Endothelial cell of umbilical vein (primary cell): ENCODE measurements around the gene SMC1B. TPM values are rescaled to one million over a fixed set of nuclear protein-coding genes. Genes with fewer than 3 reads are reported as not detected.

ENCODE experiments used
- BruUV-seq: library from RNA; stranded (reverse); fragments of 400-500 nt; replicated peaks from 2 replicates; lab custom pipeline; 2021; lab: Mats Ljungman, UMichigan
- CTCF ChIA-PET: fragments of 300-600, 350-600 bp; sonication (Branson Sonifier 250); formaldehyde crosslinking; loops from one replicate; lab custom pipeline; 2021; ENCODE audit warnings: antibody characterized with exemption, inconsistent platforms; lab: Charles Lee
- POLR2A ChIA-PET: fragments of 300-600, 350-600 bp; sonication (Branson Sonifier 250); formaldehyde crosslinking; loops from one replicate; lab custom pipeline; 2021; ENCODE audit warnings: antibody characterized with exemption, inconsistent platforms; lab: Charles Lee
- DNase-seq: peaks from one replicate; pipeline ENCODE4 v3.0.0-alpha.2; 2011; ENCODE audit warnings: low read depth, low spot score
- FAIRE-seq: peaks from 2 replicates; lab custom pipeline; 2011; peaks lifted over from hg19 to GRCh38; lab: Jason Lieb, UNC
- H2AFZ ChIP-seq: 2 replicates; pipeline ENCODE4 v1.6.0; 2012; ENCODE audit warnings: low read depth, low read length, control low read depth, inconsistent platforms
- H3K27ac ChIP-seq: 2 replicates; pipeline ENCODE4 v1.5.1; 2011; ENCODE audit warnings: low read depth, mild to moderate bottlenecking, control low read depth, low read length, moderate library complexity; ENCODE audit not compliant: insufficient read depth
- H3K27me3 ChIP-seq, 2 experiments: 2 replicates each; pipeline versions ENCODE4 v1.6.0 to v1.6.1; 2011; ENCODE audit warnings: low read length in 2 of 2, mixed read lengths in 1 of 2; ENCODE audit not compliant: control insufficient read depth in 2 of 2, insufficient read depth in 2 of 2
- H3K36me3 ChIP-seq, 2 experiments: 2 replicates in 1 of 2; 3 replicates in 1 of 2; pipeline ENCODE4 v1.5.1; 2011; ENCODE audit warnings: low read length in 2 of 2, mild to moderate bottlenecking in 1 of 2, moderate library complexity in 1 of 2; ENCODE audit not compliant: control insufficient read depth in 2 of 2, insufficient read depth in 2 of 2; ENCODE audit errors: extremely low read depth in 1 of 2
- H3K4me1 ChIP-seq: 3 replicates; pipeline ENCODE4 v1.5.1; 2011; ENCODE audit warnings: mild to moderate bottlenecking, low read length; ENCODE audit not compliant: control insufficient read depth, insufficient read depth; ENCODE audit errors: extremely low read depth
- H3K4me2 ChIP-seq: 2 replicates; pipeline ENCODE4 v1.6.1; 2011; ENCODE audit warnings: low read length, control low read depth, mixed read lengths; ENCODE audit not compliant: insufficient read depth
- H3K4me3 ChIP-seq, 3 experiments: fragments of 200-600 bp in 1 of 3; sonication (generic), shearing (Covaris generic) in 1 of 3; replicated peaks in 1 of 3; 2 replicates each; pipeline ENCODE4 v1.5.1; 2011 to 2016; ENCODE audit warnings: control low read depth in 3 of 3, low read length in 3 of 3, mild to moderate bottlenecking in 2 of 3, inconsistent platforms in 1 of 3, low read depth in 1 of 3, moderate library complexity in 1 of 3; ENCODE audit not compliant: insufficient read depth in 1 of 3
- H3K79me2 ChIP-seq: 2 replicates; pipeline ENCODE4 v1.6.0; 2012; ENCODE audit warnings: low read length, inconsistent platforms; ENCODE audit not compliant: control insufficient read depth, insufficient read depth
- H3K9ac ChIP-seq: replicated peaks from 2 replicates; pipeline ENCODE3; 2011; ENCODE audit warnings: low read length, control low read depth; ENCODE audit not compliant: insufficient read depth; ENCODE audit errors: extremely low read depth
- H3K9me1 ChIP-seq: replicated peaks from 3 replicates; pipeline ENCODE4 v1.6.0; 2011; ENCODE audit warnings: mild to moderate bottlenecking, low read length; ENCODE audit not compliant: control insufficient read depth, insufficient read depth; ENCODE audit errors: extremely low read depth
- H3K9me3 ChIP-seq: replicated peaks from 2 replicates; pipeline ENCODE4 v1.5.1; 2012; ENCODE audit warnings: low read length, inconsistent platforms; ENCODE audit not compliant: control insufficient read depth, insufficient read depth
- H4K20me1 ChIP-seq: replicated peaks from 2 replicates; pipeline ENCODE3; 2011; ENCODE audit warnings: mild to moderate bottlenecking, low read length; ENCODE audit not compliant: control insufficient read depth, insufficient read depth; ENCODE audit errors: extremely low read depth
- EZH2 ChIP-seq: IDR thresholded peaks from 2 replicates; pipeline ENCODE4 v1.6.1; 2012; ENCODE audit warnings: borderline replicate concordance, low read depth, mild to moderate bottlenecking, moderate library complexity, low read length, inconsistent platforms; ENCODE audit not compliant: severe bottlenecking
- FOS ChIP-seq: IDR thresholded peaks from 2 replicates; pipeline ENCODE4 v1.6.1; 2011; ENCODE audit warnings: mild to moderate bottlenecking, low read length, moderate library complexity, borderline replicate concordance; ENCODE audit not compliant: insufficient read depth
- GATA2 ChIP-seq: IDR thresholded peaks from 2 replicates; pipeline ENCODE4 v1.7.0; 2011; ENCODE audit warnings: low read depth, mild to moderate bottlenecking, moderate library complexity, mixed read lengths, low read length; ENCODE audit not compliant: insufficient read length, insufficient read depth
- JUN ChIP-seq: IDR thresholded peaks from 2 replicates; pipeline ENCODE4 v1.6.1; 2011; ENCODE audit warnings: borderline replicate concordance, low read depth; ENCODE audit not compliant: insufficient read length, insufficient read depth
- dilution Hi-C: fragments of 300-500 bp; cut with MboI; formaldehyde crosslinking; loops from one replicate; pipeline ENCODE4 v1.15.0; 2019; ENCODE audit warnings: low sequenced_read_pairs; ENCODE audit not compliant: extremely low pct_ligation_motif_present
- intact Hi-C: fragments of 100-400 bp; cut with micrococcal nuclease; formaldehyde crosslinking; loops from one replicate; pipeline ENCODE4 v1.10.0; 2022
- polyA plus RNA-seq, 4 experiments: library from polyadenylated mRNA; depleted of rRNA in 3 of 4; stranded (reverse) in 3 of 4; unstranded in 1 of 4; fragments of >200 nt; gene quantifications; 2 replicates each; pipeline versions ENCODE4 v1.2.1 to v1.2.3, GENCODE V29; 2011 to 2012; ENCODE audit warnings: missing spikeins in 1 of 4
- total RNA-seq: library from RNA; stranded (reverse); gene quantifications from 2 replicates; pipeline ENCODE4 v1.2.3, GENCODE V29; 2021
- TF ChIP-seq, protein P1 (sequence below): IDR thresholded peaks from 2 replicates; pipeline ENCODE4 v1.6.1; 2011; ENCODE audit not compliant: insufficient read depth, insufficient read length
- TF ChIP-seq, protein P2 (sequence below), 2 donors: IDR thresholded peaks; 1 replicate in 1 of 2; 2 replicates in 1 of 2; pipeline ENCODE4 v1.5.1; 2011; ENCODE audit warnings: low read length in 2 of 2, mild to moderate bottlenecking in 2 of 2, moderate library complexity in 2 of 2, control low read depth in 1 of 2, inconsistent platforms in 1 of 2, low read depth in 1 of 2; ENCODE audit not compliant: insufficient read depth in 1 of 2; ENCODE audit errors: extremely low read depth in 1 of 2

SMC1B gene
- total and polyA plus RNA-seq, 2 donors (not counting 3 experiments of a cell fraction or from before 2014, with no cell fraction given): 0.07 TPM; not detected in 1

DNA sequence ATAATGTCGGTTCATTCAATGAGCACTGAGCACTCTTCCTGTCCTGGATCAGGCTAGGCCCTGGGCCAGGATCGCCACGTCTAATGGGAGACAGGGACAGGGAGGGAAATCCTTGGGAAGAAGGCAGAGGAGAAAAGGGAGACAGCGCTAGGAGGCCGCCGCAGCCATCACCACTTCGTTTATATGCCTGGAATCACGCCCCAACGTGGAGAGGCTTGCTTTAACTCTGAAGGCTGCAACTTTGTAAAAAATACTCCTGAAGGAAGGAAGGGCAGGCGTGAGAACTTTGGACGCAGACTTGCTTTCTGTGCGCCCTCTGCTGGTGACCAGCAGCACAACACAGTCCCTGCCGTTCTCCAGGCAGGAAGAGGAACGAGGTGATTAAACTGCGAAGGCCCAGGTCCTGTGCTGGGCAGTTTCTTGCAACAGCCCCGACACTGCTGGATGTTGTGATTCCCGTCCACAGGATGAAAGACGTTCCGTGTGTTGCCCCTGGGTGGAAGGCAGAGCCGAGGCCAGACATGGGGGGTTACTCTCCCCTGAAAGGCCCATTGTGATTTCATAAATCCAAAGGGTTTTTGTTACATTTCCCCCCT, 22.2 kb upstream of the SMC1B start:
- Histone ChIP-seq H3K4me2 (peak overlapping the region; percentile 20), H3K36me3 (no peaks in the 10 kb centered on the region), H3K9me1 (no peaks in the 10 kb centered on the region), H3K79me2 (no peaks in the 10 kb centered on the region), H3K4me3 (no peak overlapping the region), H3K9ac (peak overlapping the region; percentile 25), H3K27me3 (no peaks in the 10 kb centered on the region), H3K27ac (peak overlapping the region; percentile 25), H2AFZ (peak overlapping the region; percentile 91), H3K4me1 (peaks cover 6% of the 10 kb centered on the region), H3K9me3 (no peaks in the 10 kb centered on the region), H4K20me1 (no peaks in the 10 kb centered on the region)
- intact Hi-C loops (loop anchor here (1.0 kb wide), 5 partner anchors 22 to 166 kb away; partner anchors contain the start of genes FAM118A, RIBC2 and SMC1B), dilution Hi-C loops (no loop called here)
- no TSS peak for BruUV-seq
- FAIRE-seq (peak; percentile 94), DNase-seq (peak; percentile 93)
- ChIA-PET CTCF (interaction anchor here (0.9 to 1.5 kb wide), 2 partner anchors 118 to 165 kb away, joined by 3 to 10 read pairs; no protein-coding TSS in a partner anchor), POLR2A (no interaction called here)
- TF ChIP-seq, protein P1, sequence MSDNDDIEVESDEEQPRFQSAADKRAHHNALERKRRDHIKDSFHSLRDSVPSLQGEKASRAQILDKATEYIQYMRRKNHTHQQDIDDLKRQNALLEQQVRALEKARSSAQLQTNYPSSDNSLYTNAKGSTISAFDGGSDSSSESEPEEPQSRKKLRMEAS: no peak
- TF ChIP-seq, protein P2, sequence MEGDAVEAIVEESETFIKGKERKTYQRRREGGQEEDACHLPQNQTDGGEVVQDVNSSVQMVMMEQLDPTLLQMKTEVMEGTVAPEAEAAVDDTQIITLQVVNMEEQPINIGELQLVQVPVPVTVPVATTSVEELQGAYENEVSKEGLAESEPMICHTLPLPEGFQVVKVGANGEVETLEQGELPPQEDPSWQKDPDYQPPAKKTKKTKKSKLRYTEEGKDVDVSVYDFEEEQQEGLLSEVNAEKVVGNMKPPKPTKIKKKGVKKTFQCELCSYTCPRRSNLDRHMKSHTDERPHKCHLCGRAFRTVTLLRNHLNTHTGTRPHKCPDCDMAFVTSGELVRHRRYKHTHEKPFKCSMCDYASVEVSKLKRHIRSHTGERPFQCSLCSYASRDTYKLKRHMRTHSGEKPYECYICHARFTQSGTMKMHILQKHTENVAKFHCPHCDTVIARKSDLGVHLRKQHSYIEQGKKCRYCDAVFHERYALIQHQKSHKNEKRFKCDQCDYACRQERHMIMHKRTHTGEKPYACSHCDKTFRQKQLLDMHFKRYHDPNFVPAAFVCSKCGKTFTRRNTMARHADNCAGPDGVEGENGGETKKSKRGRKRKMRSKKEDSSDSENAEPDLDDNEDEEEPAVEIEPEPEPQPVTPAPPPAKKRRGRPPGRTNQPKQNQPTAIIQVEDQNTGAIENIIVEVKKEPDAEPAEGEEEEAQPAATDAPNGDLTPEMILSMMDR (IDR thresholded peaks at IDR 0.05; ENCODE audit: extremely low read depth in 1 of 2, insufficient read depth in 1 of 2, low read depth in 1 of 2, low read length in 2 of 2): peak; percentile 93 to 95

DNA sequence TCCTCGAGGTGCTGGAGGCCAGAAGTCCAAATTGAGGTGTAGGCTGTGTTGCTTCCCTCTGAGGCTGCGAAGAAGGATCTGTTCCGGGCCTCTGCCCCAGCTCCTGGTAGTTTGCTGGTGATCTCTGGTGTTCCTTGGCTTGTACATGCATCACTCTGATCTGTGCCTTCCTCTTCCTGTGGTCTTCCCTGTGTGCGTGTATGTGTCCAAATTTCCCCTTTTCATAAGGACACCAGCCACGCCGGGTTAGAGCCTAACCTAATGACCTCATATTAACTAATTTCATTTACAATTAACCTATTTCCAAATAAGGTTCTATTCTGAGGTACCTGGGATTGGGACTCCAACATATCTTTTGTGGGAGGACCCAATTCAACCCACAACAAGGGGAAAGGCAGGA, 21.6 kb upstream of the SMC1B start:
- no peaks in the 10 kb centered on the region for H3K27me3 ChIP-seq
- ChIA-PET CTCF (interaction anchor here (0.6 to 1.5 kb wide), 5 partner anchors 12 to 164 kb away, joined by 3 to 10 read pairs (median 3); no protein-coding TSS in a partner anchor), POLR2A (no interaction called here)
- peaks cover 6% of the 10 kb centered on the region for H3K4me1 ChIP-seq
- H3K9me3 ChIP-seq: no peaks in the 10 kb centered on the region
- H3K9me1 ChIP-seq: no peaks in the 10 kb centered on the region
- no peaks in the 10 kb centered on the region for H3K79me2 ChIP-seq
- no peak overlapping the region for H3K4me2 ChIP-seq
- H3K9ac ChIP-seq: no peak overlapping the region
- peak overlapping the region; percentile 25 for H3K27ac ChIP-seq
- intact Hi-C loops: loop anchor here (1.0 kb wide), 5 partner anchors 22 to 166 kb away; partner anchors contain the start of genes FAM118A, RIBC2 and SMC1B
- H4K20me1 ChIP-seq: no peaks in the 10 kb centered on the region
- no peaks in the 10 kb centered on the region for H3K36me3 ChIP-seq
- dilution Hi-C loops: no loop called here
- DNase-seq: no peak
- H2AFZ ChIP-seq: peak overlapping the region; percentile 91
- no peak for FAIRE-seq
- no peak overlapping the region for H3K4me3 ChIP-seq
- BruUV-seq: no TSS peak
- TF ChIP-seq GATA2 (no peak), FOS (no peak), JUN (no peak), EZH2 (no peak)
